Measurements from ENCODE around the gene NPFFR2. TPM values are rescaled to one million over a fixed set of nuclear protein-coding genes. Genes with fewer than 3 reads are reported as not detected.

The NPFFR2 gene
- total and polyA plus RNA-seq, 12 donors = not detected

DNA sequence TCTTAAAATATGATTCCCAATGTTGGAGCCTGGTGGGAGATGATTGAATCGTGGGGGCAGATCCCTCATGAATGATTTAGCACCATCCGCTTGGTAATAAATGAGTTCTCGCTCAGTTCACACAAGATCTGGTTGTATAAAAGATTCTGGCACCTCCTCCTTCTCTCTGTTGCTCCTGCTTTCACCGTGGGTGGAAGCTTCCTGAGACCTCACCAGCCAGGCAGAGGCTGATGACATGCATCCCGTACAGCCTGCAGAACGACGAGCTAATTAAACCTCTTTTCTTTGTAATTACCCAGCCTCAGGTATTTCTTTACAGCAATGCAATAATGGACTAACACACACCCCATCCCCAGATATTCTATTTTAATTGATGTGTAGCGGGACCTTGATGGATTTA, 162.2 kb downstream of the NPFFR2 start:
- Histone ChIP-seq H3K36me3 (no peaks in the 10 kb centered on the region), H3K27me3 (no peaks in the 10 kb centered on the region), H3K27ac (no peak overlapping the region), H3K9me3 (no peaks in the 10 kb centered on the region), H3K4me1 (no peaks in the 10 kb centered on the region), H3K4me3 (no peak overlapping the region)
- intact Hi-C loops (cut with DNase I) = no loop called here
- ATAC-seq = no peak
- WGBS, 2 donors = 73 to 76% methylated on average over 8 of the region's 8 CpGs
- TF ChIP-seq, protein P1, sequence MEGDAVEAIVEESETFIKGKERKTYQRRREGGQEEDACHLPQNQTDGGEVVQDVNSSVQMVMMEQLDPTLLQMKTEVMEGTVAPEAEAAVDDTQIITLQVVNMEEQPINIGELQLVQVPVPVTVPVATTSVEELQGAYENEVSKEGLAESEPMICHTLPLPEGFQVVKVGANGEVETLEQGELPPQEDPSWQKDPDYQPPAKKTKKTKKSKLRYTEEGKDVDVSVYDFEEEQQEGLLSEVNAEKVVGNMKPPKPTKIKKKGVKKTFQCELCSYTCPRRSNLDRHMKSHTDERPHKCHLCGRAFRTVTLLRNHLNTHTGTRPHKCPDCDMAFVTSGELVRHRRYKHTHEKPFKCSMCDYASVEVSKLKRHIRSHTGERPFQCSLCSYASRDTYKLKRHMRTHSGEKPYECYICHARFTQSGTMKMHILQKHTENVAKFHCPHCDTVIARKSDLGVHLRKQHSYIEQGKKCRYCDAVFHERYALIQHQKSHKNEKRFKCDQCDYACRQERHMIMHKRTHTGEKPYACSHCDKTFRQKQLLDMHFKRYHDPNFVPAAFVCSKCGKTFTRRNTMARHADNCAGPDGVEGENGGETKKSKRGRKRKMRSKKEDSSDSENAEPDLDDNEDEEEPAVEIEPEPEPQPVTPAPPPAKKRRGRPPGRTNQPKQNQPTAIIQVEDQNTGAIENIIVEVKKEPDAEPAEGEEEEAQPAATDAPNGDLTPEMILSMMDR (IDR thresholded peaks at IDR 0.05) = no peak
- no peak for DNase-seq

DNA sequence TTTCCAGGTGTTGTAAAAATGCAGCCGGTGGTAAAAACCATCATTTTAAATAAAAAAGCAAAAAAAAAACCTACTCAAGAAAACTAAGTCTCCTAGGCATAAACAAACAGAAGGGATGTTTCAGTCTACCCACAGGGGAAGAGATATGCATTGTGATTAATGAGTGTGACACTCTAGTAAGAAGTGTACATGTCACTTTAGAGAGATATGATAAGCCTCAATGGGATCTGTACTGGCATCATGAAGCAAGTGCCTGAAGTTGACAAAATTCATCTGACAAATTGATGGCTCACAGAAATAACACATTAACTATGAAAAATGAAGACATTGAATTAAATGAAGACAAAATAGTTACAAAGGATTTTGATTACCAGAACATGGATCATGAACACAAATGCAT, 162.7 kb downstream of the NPFFR2 start:
- ATAC-seq (no peak), DNase-seq (no peak)
- TF ChIP-seq, protein P1 (IDR thresholded peaks at IDR 0.05) = no peak
- Histone ChIP-seq H3K36me3 (no peaks in the 10 kb centered on the region), H3K27me3 (no peaks in the 10 kb centered on the region), H3K27ac (no peak overlapping the region), H3K4me1 (no peaks in the 10 kb centered on the region), H3K4me3 (no peak overlapping the region), H3K9me3 (no peaks in the 10 kb centered on the region)
- intact Hi-C loops (cut with DNase I) = no loop called here
- WGBS, 2 donors = 87 to 94% methylated on average over 1 of the region's 1 CpG

Other genes starting within 250 kb of the NPFFR2 start
- gene GC, start 247.9 kb upstream of the NPFFR2 start, total RNA-seq = under 1 TPM in 1 of 10 donors, not detected in 9; 0.20 TPM
- not detected for gene GC, start 247.9 kb upstream of the NPFFR2 start, polyA plus RNA-seq